Measurements from ENCODE around the gene CAMSAP1.

The CAMSAP1 gene

GRCh38 chr9:135857843-135858242 lies 49.5 kb downstream of the CAMSAP1 start:
- Histone ChIP-seq H4K8ac (ENCODE audit: low read length) (no peak overlapping the region), H3K79me1 (replicated peaks; ENCODE audit: low read length, poor library complexity, severe bottlenecking) (peaks cover 37% of the 10 kb centered on the region), H3K9me3 (ENCODE audit: control insufficient read depth, low read length) (no peaks in the 10 kb centered on the region), H3K9ac (ENCODE audit: low read length) (no peak overlapping the region), H3K23ac (ENCODE audit: low read length in 2 of 2) (no peak overlapping the region), H2BK5ac (ENCODE audit: low read depth, low read length, poor library complexity, severe bottlenecking) (no peak overlapping the region), H2AFZ (ENCODE audit: low read depth, low read length) (no peak overlapping the region), H2BK12ac (ENCODE audit: low read length in 2 of 2) (no peak overlapping the region), H3K27ac (ENCODE audit: low read length, poor library complexity, severe bottlenecking) (no peak overlapping the region), H3K4me1 (ENCODE audit: control insufficient read depth, insufficient read depth, low read depth, low read length) (peaks cover 8% of the 10 kb centered on the region), H3K14ac (ENCODE audit: low read length in 2 of 2) (no peak overlapping the region), H3K4ac (ENCODE audit: low read depth in 1 of 2, low read length in 2 of 2) (no peak overlapping the region), H3K4me2 (ENCODE audit: low read length, poor library complexity, severe bottlenecking) (no peak overlapping the region), H2BK15ac (ENCODE audit: low read depth, poor library complexity, severe bottlenecking) (no peak overlapping the region), H3K36me3 (ENCODE audit: control insufficient read depth in 1 of 2, insufficient read depth in 2 of 2, low read depth in 1 of 2, low read length in 2 of 2) (peaks cover 10 to 26% of the 10 kb centered on the region in 2 experiments), H2AK5ac (ENCODE audit: low read length, severe bottlenecking) (no peak overlapping the region), H3K27me3 (ENCODE audit: control insufficient read depth in 1 of 2, insufficient read depth in 1 of 2, low read length in 2 of 2) (no peaks in the 10 kb centered on the region), H4K91ac (ENCODE audit: low read length) (no peak overlapping the region), H3K18ac (ENCODE audit: low read depth in 1 of 2, low read length in 2 of 2) (no peak overlapping the region), H3K4me3 (ENCODE audit: insufficient read depth in 1 of 2, low read depth in 1 of 2, low read length in 2 of 2) (no peak overlapping the region), H2BK120ac (ENCODE audit: low read depth, low read length) (no peak overlapping the region)
- WGBS, result 100% methylated on average over 3 of the region's 3 CpGs
- no peak for DNase-seq

GRCh38 chr9:135857371-135857786 lies 50.0 kb downstream of the CAMSAP1 start:
- no peak overlapping the region for H2BK12ac ChIP-seq (ENCODE audit: low read length in 2 of 2)
- no peak overlapping the region for H3K14ac ChIP-seq (ENCODE audit: low read length in 2 of 2)
- no peak overlapping the region for H3K9ac ChIP-seq (ENCODE audit: low read length)
- no peak overlapping the region for H3K4me2 ChIP-seq (ENCODE audit: low read length, poor library complexity, severe bottlenecking)
- H3K79me1 ChIP-seq (replicated peaks; ENCODE audit: low read length, poor library complexity, severe bottlenecking), result peaks cover 39% of the 10 kb centered on the region
- DNase-seq, result peak; percentile 11
- H3K4me1 ChIP-seq (ENCODE audit: control insufficient read depth, insufficient read depth, low read depth, low read length), result peaks cover 8% of the 10 kb centered on the region
- H2BK120ac ChIP-seq (ENCODE audit: low read depth, low read length), result no peak overlapping the region
- H2AFZ ChIP-seq (ENCODE audit: low read depth, low read length), result no peak overlapping the region
- no peak overlapping the region for H3K23ac ChIP-seq (ENCODE audit: low read length in 2 of 2)
- no peaks in the 10 kb centered on the region for H3K9me3 ChIP-seq (ENCODE audit: control insufficient read depth, low read length)
- H2AK5ac ChIP-seq (ENCODE audit: low read length, severe bottlenecking), result no peak overlapping the region
- no peak overlapping the region for H4K8ac ChIP-seq (ENCODE audit: low read length)
- H3K18ac ChIP-seq (ENCODE audit: low read depth in 1 of 2, low read length in 2 of 2), result no peak overlapping the region
- no peak overlapping the region for H3K4me3 ChIP-seq (ENCODE audit: insufficient read depth in 1 of 2, low read depth in 1 of 2, low read length in 2 of 2)
- WGBS, result 72% methylated on average over 2 of the region's 2 CpGs
- H3K27ac ChIP-seq (ENCODE audit: low read length, poor library complexity, severe bottlenecking), result no peak overlapping the region
- no peak overlapping the region for H2BK5ac ChIP-seq (ENCODE audit: low read depth, low read length, poor library complexity, severe bottlenecking)
- no peak overlapping the region for H2BK15ac ChIP-seq (ENCODE audit: low read depth, poor library complexity, severe bottlenecking)
- H3K27me3 ChIP-seq (ENCODE audit: control insufficient read depth in 1 of 2, insufficient read depth in 1 of 2, low read length in 2 of 2), result no peaks in the 10 kb centered on the region
- H4K91ac ChIP-seq (ENCODE audit: low read length), result no peak overlapping the region
- peaks cover 14 to 28% of the 10 kb centered on the region in 2 experiments for H3K36me3 ChIP-seq (ENCODE audit: control insufficient read depth in 1 of 2, insufficient read depth in 2 of 2, low read depth in 1 of 2, low read length in 2 of 2)
- H3K4ac ChIP-seq (ENCODE audit: low read depth in 1 of 2, low read length in 2 of 2), result no peak overlapping the region

- peaks cover 30% of the 10 kb centered on the region for H3K79me1 ChIP-seq (replicated peaks; ENCODE audit: low read length, poor library complexity, severe bottlenecking)
- no peak overlapping the region for H2BK5ac ChIP-seq (ENCODE audit: low read depth, low read length, poor library complexity, severe bottlenecking)
- no peaks in the 10 kb centered on the region for H3K9me3 ChIP-seq (ENCODE audit: control insufficient read depth, low read length)
- no peak overlapping the region for H2AK5ac ChIP-seq (ENCODE audit: low read length, severe bottlenecking)
- no peak overlapping the region for H2BK15ac ChIP-seq (ENCODE audit: low read depth, poor library complexity, severe bottlenecking)
- no peak for DNase-seq
- H2BK12ac ChIP-seq (ENCODE audit: low read length in 2 of 2), result no peak overlapping the region
- H2BK120ac ChIP-seq (ENCODE audit: low read depth, low read length), result no peak overlapping the region
- no peak overlapping the region for H3K4me2 ChIP-seq (ENCODE audit: low read length, poor library complexity, severe bottlenecking)
- peak overlapping the region in 1 of 2 experiments; percentile 74 for H3K14ac ChIP-seq (ENCODE audit: low read length in 2 of 2)
- H3K9ac ChIP-seq (ENCODE audit: low read length), result no peak overlapping the region
- no peak overlapping the region for H3K23ac ChIP-seq (ENCODE audit: low read length in 2 of 2)
- H3K18ac ChIP-seq (ENCODE audit: low read depth in 1 of 2, low read length in 2 of 2), result no peak overlapping the region
- no peak overlapping the region for H2AFZ ChIP-seq (ENCODE audit: low read depth, low read length)
- H3K36me3 ChIP-seq (ENCODE audit: control insufficient read depth in 1 of 2, insufficient read depth in 2 of 2, low read depth in 1 of 2, low read length in 2 of 2), result peaks cover 31 to 49% of the 10 kb centered on the region in 2 experiments
- no peak overlapping the region for H3K4me3 ChIP-seq (ENCODE audit: insufficient read depth in 1 of 2, low read depth in 1 of 2, low read length in 2 of 2)
- no peak overlapping the region for H3K27ac ChIP-seq (ENCODE audit: low read length, poor library complexity, severe bottlenecking)
- no peak overlapping the region for H4K8ac ChIP-seq (ENCODE audit: low read length)
- no peaks in the 10 kb centered on the region for H3K27me3 ChIP-seq (ENCODE audit: control insufficient read depth in 1 of 2, insufficient read depth in 1 of 2, low read length in 2 of 2)
- 97% methylated on average over 16 of the region's 16 CpGs for WGBS
- no peak overlapping the region for H3K4ac ChIP-seq (ENCODE audit: low read depth in 1 of 2, low read length in 2 of 2)
- H3K4me1 ChIP-seq (ENCODE audit: control insufficient read depth, insufficient read depth, low read depth, low read length), result peaks cover under 1% of the 10 kb centered on the region
- H4K91ac ChIP-seq (ENCODE audit: low read length), result peak overlapping the region; percentile 8
These were observed 55.6 kb downstream of the CAMSAP1 start for GRCh38 chr9:135851748-135852147.

GRCh38 chr9:135850737-135851136 lies 56.6 kb downstream of the CAMSAP1 start:
- Histone ChIP-seq H3K36me3 (ENCODE audit: control insufficient read depth in 1 of 2, insufficient read depth in 2 of 2, low read depth in 1 of 2, low read length in 2 of 2) (peaks cover 25 to 43% of the 10 kb centered on the region in 2 experiments), H4K91ac (ENCODE audit: low read length) (no peak overlapping the region), H3K9me3 (ENCODE audit: control insufficient read depth, low read length) (no peaks in the 10 kb centered on the region), H3K4ac (ENCODE audit: low read depth in 1 of 2, low read length in 2 of 2) (no peak overlapping the region), H3K79me1 (replicated peaks; ENCODE audit: low read length, poor library complexity, severe bottlenecking) (peaks cover 25% of the 10 kb centered on the region), H2BK5ac (ENCODE audit: low read depth, low read length, poor library complexity, severe bottlenecking) (no peak overlapping the region), H3K9ac (ENCODE audit: low read length) (no peak overlapping the region), H3K4me3 (ENCODE audit: insufficient read depth in 1 of 2, low read depth in 1 of 2, low read length in 2 of 2) (no peak overlapping the region), H3K4me2 (ENCODE audit: low read length, poor library complexity, severe bottlenecking) (no peak overlapping the region), H2BK120ac (ENCODE audit: low read depth, low read length) (no peak overlapping the region), H3K27ac (ENCODE audit: low read length, poor library complexity, severe bottlenecking) (no peak overlapping the region), H2AFZ (ENCODE audit: low read depth, low read length) (no peak overlapping the region), H2BK15ac (ENCODE audit: low read depth, poor library complexity, severe bottlenecking) (no peak overlapping the region), H2AK5ac (ENCODE audit: low read length, severe bottlenecking) (no peak overlapping the region), H4K8ac (ENCODE audit: low read length) (no peak overlapping the region), H3K27me3 (ENCODE audit: control insufficient read depth in 1 of 2, insufficient read depth in 1 of 2, low read length in 2 of 2) (no peaks in the 10 kb centered on the region), H3K23ac (ENCODE audit: low read length in 2 of 2) (peak overlapping the region in 1 of 2 experiments; percentile 34), H3K18ac (ENCODE audit: low read depth in 1 of 2, low read length in 2 of 2) (no peak overlapping the region), H3K14ac (ENCODE audit: low read length in 2 of 2) (no peak overlapping the region), H2BK12ac (ENCODE audit: low read length in 2 of 2) (no peak overlapping the region), H3K4me1 (ENCODE audit: control insufficient read depth, insufficient read depth, low read depth, low read length) (no peaks in the 10 kb centered on the region)
- WGBS, result 57% methylated on average over 8 of the region's 8 CpGs
- no peak for DNase-seq
